GM12878 (cell line): Measurements from ENCODE around the gene ILKAP. TPM values are rescaled to one million over a fixed set of nuclear protein-coding genes. Genes with fewer than 3 reads are reported as not detected.

Experiments
- EP300 ChIP-seq, 2 experiments: fragments of 150-350 bp in 1 of 2; IDR thresholded peaks; 2 replicates each; pipeline ENCODE4 v1.6.1; 2011 to 2012; ENCODE audit warnings: low read depth in 2 of 2, low read length in 2 of 2, borderline replicate concordance in 1 of 2, improper control_type of control experiment in 1 of 2, inconsistent platforms in 1 of 2; ENCODE audit not compliant: control insufficient read depth in 1 of 2
- HDGF ChIP-seq: fragments of 450-650 bp; IDR thresholded peaks from 2 replicates; pipeline ENCODE4 v1.6.1; 2016; ENCODE audit warnings: antibody characterized with exemption
- IRF4 ChIP-seq: IDR thresholded peaks from 2 replicates; pipeline ENCODE4 v1.6.1; 2011; ENCODE audit warnings: low read depth, low read length
- JUND ChIP-seq: IDR thresholded peaks from 2 replicates; pipeline ENCODE4 v1.6.1; 2012; ENCODE audit warnings: low read depth, mild to moderate bottlenecking, low read length, improper control_type of control experiment, moderate library complexity
- NR2C1 ChIP-seq: fragments of 450-650 bp; IDR thresholded peaks from 2 replicates; pipeline ENCODE4 v1.6.1; 2017; ENCODE audit warnings: antibody characterized with exemption, mild to moderate bottlenecking, moderate library complexity
- RBBP5 ChIP-seq: fragments of 200-600 bp; sonication (generic); conservative IDR thresholded peaks from 2 replicates; pipeline ENCODE4 v1.6.1; 2016
- REST ChIP-seq: IDR thresholded peaks from 2 replicates; pipeline ENCODE4 v1.6.1; 2012; ENCODE audit warnings: mild to moderate bottlenecking, low read depth, low read length
- RFX5 ChIP-seq: IDR thresholded peaks from 2 replicates; pipeline ENCODE4 v1.6.1; 2011; ENCODE audit warnings: low read depth, low read length, improper control_type of control experiment
- ZNF217 ChIP-seq: fragments of 450-650 bp; IDR thresholded peaks from 2 replicates; pipeline ENCODE4 v1.6.1; 2017; ENCODE audit warnings: antibody characterized with exemption, mild to moderate bottlenecking
- ZZZ3 ChIP-seq: IDR thresholded peaks from 2 replicates; pipeline ENCODE4 v1.6.1; 2011; ENCODE audit warnings: low read depth; ENCODE audit not compliant: control insufficient read depth, insufficient read length
- polyA plus RNA-seq, 11 experiments: library from polyadenylated mRNA; depleted of rRNA in 4 of 11; unstranded in 6 of 11; stranded (reverse) in 5 of 11; fragments of >200 nt; fragmentation: Nextera tagmentation in 4 of 11; fragmentation: Illumina TruSeq in 1 of 11; extraction: Ambion mirVana in 4 of 11; extraction: Trizol in 1 of 11; gene quantifications; 1 replicate in 1 of 11; 2 replicates in 10 of 11; pipeline versions ENCODE4 v1.2.1 to v1.2.3, GENCODE V29; 2011 to 2016; ENCODE audit warnings: inconsistent platforms in 2 of 11, missing spikeins in 2 of 11, low read depth in 1 of 11
- total RNA-seq, 4 experiments: library from RNA; depleted of rRNA in 3 of 4; stranded (reverse); fragments of >200 nt in 3 of 4; fragmentation: Illumina TruSeq in 1 of 4; extraction: Trizol in 1 of 4; gene quantifications; 2 replicates each; pipeline versions ENCODE4 v1.2.1 to v1.2.3, GENCODE V29; 2013 to 2021

Gene ILKAP
- total and polyA plus RNA-seq, 10 of the 15 experiments (the other 5 are each of a cell fraction or from before 2014, with no cell fraction given), result 4.2 to 65.3 (median 37.3) TPM

- TF ChIP-seq REST (no peak), NR2C1 (no peak), HDGF (no peak), JUND (no peak), ZNF217 (no peak), ZZZ3 (no peak), EP300 (IDR thresholded peaks at IDR 0.05; ENCODE audit: borderline replicate concordance in 1 of 2, control insufficient read depth in 1 of 2, low read depth in 2 of 2, low read length in 2 of 2) (no peak), RFX5 (no peak), RBBP5 (no peak), IRF4 (no peak)
- TF ChIP-seq, all 136 proteins: peak for 0
Measured at GRCh38 chr2:238125127-238125885, 78.2 kb downstream of the ILKAP start (continued).
